Mesothelial cell of epicardium (in vitro differentiated cells): Measurements from ENCODE around the gene DNAJA3. TPM values are rescaled to one million over a fixed set of nuclear protein-coding genes. Genes with fewer than 3 reads are reported as not detected.

Experiments used
- DNase-seq, 2 experiments: peaks; one replicate each; pipeline ENCODE4 v3.0.0; 2021; ENCODE audit warnings: low spot score in 2 of 2; ENCODE audit not compliant: unreplicated experiment in 2 of 2
- H3K27ac Mint-ChIP-seq: 2 replicates; pipeline ENCODE4 v1.8.0; 2021; ENCODE audit warnings: mixed read lengths
- H3K27me3 Mint-ChIP-seq: 2 replicates; pipeline ENCODE4 v1.8.0; 2021; ENCODE audit warnings: low read depth, mixed read lengths
- H3K36me3 Mint-ChIP-seq: 2 replicates; pipeline ENCODE4 v1.8.0; 2021; ENCODE audit warnings: mixed read lengths
- H3K4me1 Mint-ChIP-seq: 2 replicates; pipeline ENCODE4 v1.8.0; 2021; ENCODE audit warnings: mixed read lengths
- H3K4me3 Mint-ChIP-seq: 2 replicates; pipeline ENCODE4 v1.8.0; 2021; ENCODE audit warnings: mild to moderate bottlenecking, moderate library complexity, mixed read lengths
- H3K9me3 Mint-ChIP-seq: 2 replicates; pipeline ENCODE4 v1.8.0; 2021; ENCODE audit warnings: mixed read lengths
- total RNA-seq: library from RNA; stranded (reverse); gene quantifications from 3 replicates; pipeline ENCODE4 v1.2.1, GENCODE V29; 2021
- TF ChIP-seq, protein P1 (sequence below): fragments of 200-600 bp; sonication (generic); IDR thresholded peaks from one replicate; pipeline ENCODE4 v1.5.0; 2021; ENCODE audit warnings: antibody characterized with exemption; ENCODE audit not compliant: unreplicated experiment

DNAJA3 gene
- total RNA-seq, 1 donor from 2014 or later = 35.3 TPM

DNA sequence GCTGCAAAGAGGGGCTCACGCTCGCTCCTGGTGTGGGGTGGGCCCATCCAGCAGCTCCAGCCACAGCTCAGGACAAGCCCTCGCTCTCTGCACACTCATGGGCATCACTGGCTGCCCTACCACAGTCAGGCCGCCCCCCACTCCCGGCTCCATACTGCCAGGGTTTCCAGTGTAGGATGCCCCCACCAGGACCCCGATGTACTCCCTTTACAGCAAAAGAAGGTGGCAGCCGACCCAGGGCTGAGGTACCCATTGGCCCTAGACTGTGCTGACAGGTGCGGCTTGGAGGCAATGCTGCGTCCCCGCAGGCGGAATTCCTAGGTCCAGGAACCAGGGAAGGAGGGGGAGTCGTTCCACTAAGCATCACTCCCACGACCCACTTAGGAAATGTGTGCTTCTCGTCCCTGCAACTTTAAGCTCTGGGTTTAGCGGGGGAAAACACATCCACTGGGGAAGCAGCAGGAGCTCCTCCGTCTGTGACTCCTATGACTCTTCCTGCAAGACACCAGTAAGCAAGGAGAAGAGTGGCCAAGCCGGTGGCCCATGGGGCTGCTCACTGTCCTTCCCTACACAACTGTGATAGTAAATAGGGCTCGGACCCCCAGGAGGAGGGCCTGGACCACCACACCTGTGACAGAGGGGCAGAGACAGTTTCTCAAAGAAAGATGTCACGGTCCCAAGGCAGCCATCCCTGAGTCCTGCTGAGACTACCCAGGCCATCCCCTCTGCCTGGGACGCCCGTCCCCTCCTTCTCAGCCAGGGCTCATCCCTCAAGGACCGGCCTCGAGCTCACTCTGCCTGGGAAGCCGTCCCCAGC is 22.3 kb upstream of the DNAJA3 start:
- TF ChIP-seq, protein P1, sequence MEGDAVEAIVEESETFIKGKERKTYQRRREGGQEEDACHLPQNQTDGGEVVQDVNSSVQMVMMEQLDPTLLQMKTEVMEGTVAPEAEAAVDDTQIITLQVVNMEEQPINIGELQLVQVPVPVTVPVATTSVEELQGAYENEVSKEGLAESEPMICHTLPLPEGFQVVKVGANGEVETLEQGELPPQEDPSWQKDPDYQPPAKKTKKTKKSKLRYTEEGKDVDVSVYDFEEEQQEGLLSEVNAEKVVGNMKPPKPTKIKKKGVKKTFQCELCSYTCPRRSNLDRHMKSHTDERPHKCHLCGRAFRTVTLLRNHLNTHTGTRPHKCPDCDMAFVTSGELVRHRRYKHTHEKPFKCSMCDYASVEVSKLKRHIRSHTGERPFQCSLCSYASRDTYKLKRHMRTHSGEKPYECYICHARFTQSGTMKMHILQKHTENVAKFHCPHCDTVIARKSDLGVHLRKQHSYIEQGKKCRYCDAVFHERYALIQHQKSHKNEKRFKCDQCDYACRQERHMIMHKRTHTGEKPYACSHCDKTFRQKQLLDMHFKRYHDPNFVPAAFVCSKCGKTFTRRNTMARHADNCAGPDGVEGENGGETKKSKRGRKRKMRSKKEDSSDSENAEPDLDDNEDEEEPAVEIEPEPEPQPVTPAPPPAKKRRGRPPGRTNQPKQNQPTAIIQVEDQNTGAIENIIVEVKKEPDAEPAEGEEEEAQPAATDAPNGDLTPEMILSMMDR = no peak
- DNase-seq = no peak
- no peak overlapping the region for H3K4me3 Mint-ChIP-seq
- peaks cover 2% of the 10 kb centered on the region for H3K4me1 Mint-ChIP-seq
- no peaks in the 10 kb centered on the region for H3K27me3 Mint-ChIP-seq
- no peaks in the 10 kb centered on the region for H3K9me3 Mint-ChIP-seq
- H3K36me3 Mint-ChIP-seq = peaks cover 2% of the 10 kb centered on the region
- H3K27ac Mint-ChIP-seq = no peak overlapping the region

DNA sequence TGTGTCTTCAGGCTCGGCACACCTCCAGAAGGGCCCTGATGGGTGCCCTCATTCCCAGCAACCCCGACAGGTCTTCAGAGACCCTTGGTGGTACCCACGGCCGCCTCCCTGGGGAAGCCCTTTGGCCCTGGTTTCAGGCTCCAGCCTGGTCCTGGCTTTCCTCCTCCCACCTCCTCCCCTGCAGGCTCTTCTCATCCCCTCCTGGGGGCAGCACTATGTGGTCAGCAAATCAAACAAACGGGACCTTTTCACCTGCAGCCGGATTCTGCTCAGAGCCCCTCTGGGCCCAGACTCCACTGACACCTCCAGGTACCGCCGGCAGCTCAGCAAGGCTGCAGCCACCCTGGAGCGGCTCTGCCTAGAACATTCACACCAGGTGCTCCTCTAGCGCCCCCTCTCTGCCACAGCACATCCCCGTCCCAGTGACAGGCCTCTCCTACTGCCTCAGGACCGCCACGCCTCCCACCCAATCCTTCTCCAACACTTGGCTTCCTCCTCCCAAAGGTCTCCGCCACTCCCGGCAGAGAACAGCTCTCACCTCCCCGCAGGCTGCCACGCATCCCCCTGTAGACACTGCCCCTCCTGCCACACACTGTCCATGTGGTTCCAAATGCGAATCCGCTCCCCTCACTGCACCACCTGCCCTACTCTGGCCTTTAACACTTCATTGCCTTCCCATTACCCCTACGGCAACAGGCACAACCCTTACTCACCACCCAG is 21.3 kb upstream of the DNAJA3 start:
- Mint-ChIP-seq H3K36me3 (peaks cover 2% of the 10 kb centered on the region), H3K4me3 (no peak overlapping the region), H3K4me1 (peaks cover 2% of the 10 kb centered on the region), H3K27ac (peak overlapping the region; percentile 43), H3K9me3 (no peaks in the 10 kb centered on the region), H3K27me3 (no peaks in the 10 kb centered on the region)
- TF ChIP-seq, protein P1 = peak; percentile 55
- peak in 1 of 2 experiments; percentile 62 for DNase-seq

DNA sequence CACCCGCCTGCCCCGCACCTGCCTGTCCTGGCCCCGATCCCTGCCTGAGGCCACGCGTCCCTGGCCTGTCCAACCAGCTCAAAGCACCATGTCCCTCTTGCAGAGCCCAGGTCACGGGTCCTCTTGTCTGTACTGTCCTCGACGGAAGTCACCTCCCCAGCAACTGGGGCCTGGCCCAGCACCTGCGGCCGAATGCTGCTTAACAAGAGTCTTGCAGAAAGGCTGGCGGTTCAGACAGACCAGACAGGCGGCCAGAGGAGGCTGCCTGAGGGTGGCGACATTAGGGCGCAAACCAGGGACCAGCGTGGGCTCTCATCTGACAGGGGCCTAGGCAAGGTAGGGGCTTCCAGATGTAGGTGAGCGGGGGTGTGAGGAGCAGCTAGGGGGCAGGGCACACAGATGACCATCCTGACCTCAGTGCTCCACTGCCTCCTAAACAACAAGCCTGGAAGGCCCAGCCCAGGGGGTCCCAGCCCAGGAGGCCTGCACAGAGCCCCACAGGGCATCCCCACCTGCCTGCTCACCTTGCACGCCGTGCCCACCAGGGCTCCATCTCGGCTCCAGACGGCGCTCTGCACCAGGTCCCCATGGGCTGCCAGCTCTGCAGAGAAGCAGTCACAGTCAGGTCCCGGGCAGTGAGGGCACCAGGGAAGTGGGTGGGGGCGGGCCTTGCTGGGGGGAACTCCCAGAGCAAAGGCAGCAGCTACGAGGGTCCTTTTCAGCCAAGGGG is 20.5 kb upstream of the DNAJA3 start:
- H3K27ac Mint-ChIP-seq = no peak overlapping the region
- no peaks in the 10 kb centered on the region for H3K9me3 Mint-ChIP-seq
- no peak overlapping the region for H3K4me3 Mint-ChIP-seq
- no peak for DNase-seq
- H3K4me1 Mint-ChIP-seq = peaks cover 2% of the 10 kb centered on the region
- TF ChIP-seq, protein P1 = no peak
- H3K27me3 Mint-ChIP-seq = no peaks in the 10 kb centered on the region
- peaks cover 2% of the 10 kb centered on the region for H3K36me3 Mint-ChIP-seq

DNA sequence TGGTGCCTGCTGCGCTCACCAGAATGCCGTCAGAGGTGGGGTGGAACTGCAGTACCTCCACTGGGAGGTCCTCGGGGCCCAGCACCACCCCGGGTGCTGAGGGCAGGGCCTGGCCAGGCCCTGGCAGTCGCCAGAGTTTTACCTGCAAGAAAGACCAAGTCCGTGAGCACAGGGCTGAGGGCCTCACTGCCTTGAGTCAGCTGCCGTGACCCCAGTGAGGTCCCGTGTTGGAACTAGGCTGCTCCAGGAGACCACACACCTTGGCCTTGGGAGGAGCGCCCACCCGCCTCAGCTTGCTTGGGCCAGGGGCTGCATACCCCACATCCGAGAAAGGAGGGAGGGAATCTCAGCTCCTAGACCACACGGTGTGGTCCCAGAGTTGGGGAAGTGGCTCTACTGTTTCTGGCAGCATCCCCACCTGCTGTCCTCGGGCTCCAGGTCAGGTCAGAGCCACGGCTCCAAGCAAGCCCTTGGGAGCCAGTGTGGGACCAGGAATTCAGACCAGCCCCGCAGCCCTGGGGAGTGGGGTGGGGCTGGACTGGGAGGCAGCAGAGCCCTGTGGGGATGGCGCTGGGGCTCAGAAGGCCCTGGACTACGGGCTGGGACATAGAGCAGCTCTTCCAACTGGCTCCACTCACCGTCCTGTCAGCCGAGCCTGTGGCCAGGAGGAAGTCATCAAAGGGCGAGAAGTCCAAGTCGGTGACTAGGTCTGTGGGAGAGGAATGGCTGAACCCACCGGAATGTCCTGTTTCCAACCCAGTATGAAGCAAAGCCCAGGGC is 17.9 kb upstream of the DNAJA3 start:
- Mint-ChIP-seq H3K4me1 (peaks cover 2% of the 10 kb centered on the region), H3K9me3 (no peaks in the 10 kb centered on the region), H3K27me3 (no peaks in the 10 kb centered on the region), H3K27ac (no peak overlapping the region), H3K4me3 (no peak overlapping the region), H3K36me3 (no peaks in the 10 kb centered on the region)
- TF ChIP-seq, protein P1 = no peak
- no peak for DNase-seq

DNA sequence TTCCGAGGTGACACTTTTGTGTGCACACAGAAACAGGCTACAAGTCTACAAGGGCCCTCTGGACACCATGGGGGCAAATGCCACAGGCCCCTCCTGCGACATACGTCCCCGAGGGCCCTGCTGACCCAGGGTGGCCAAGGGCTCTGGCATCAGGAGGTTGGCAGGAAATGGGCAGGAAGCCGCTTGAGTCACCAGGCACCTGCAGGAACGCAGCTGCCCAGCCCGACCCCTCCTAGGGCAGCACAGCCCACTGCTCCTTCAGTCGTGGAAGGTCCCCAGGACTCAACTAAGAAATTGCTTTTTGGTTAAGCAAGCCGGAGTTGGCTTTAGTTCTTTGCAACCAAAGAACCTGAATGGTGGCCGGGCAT is 17.4 kb upstream of the DNAJA3 start:
- Mint-ChIP-seq H3K4me1 (peaks cover 2% of the 10 kb centered on the region), H3K27ac (no peak overlapping the region), H3K4me3 (no peak overlapping the region), H3K27me3 (no peaks in the 10 kb centered on the region), H3K36me3 (no peaks in the 10 kb centered on the region), H3K9me3 (no peaks in the 10 kb centered on the region)
- TF ChIP-seq, protein P1 = no peak
- DNase-seq = no peak
